Muscle of leg (tissue), 11 donors: Measurements from ENCODE around the gene UBASH3A. TPM values are rescaled to one million over a fixed set of nuclear protein-coding genes. Genes with fewer than 3 reads are reported as not detected.
"Not testable (repeated sequence)": the region's sequence is repeated elsewhere in the genome, so short reads cannot be mapped to it uniquely, and the experiment has no call there.

Source experiments
- DNase-seq: peaks from one replicate; pipeline ENCODE4 v3.0.0; 2013
- H3K27ac ChIP-seq: one replicate; pipeline ENCODE4 v1.5.1; 2013; ENCODE audit warnings: mild to moderate bottlenecking, low read length, control low read depth
- H3K27me3 ChIP-seq: one replicate; pipeline ENCODE4 v1.6.1; 2013; ENCODE audit warnings: low read length; ENCODE audit not compliant: control insufficient read depth, insufficient read depth
- H3K36me3 ChIP-seq: one replicate; pipeline ENCODE4 v1.6.1; 2013; ENCODE audit warnings: low read length; ENCODE audit not compliant: control insufficient read depth, insufficient read depth
- H3K4me1 ChIP-seq: one replicate; pipeline ENCODE4 v1.6.1; 2013; ENCODE audit warnings: low read length; ENCODE audit not compliant: control insufficient read depth, insufficient read depth
- H3K4me3 ChIP-seq: one replicate; pipeline ENCODE4 v1.5.1; 2013; ENCODE audit warnings: low read length, control low read depth
- H3K9me3 ChIP-seq: replicated peaks from 2 replicates; pipeline ENCODE4 v1.6.1; 2013; ENCODE audit warnings: low read depth, low read length; ENCODE audit not compliant: control insufficient read depth
- WGBS: methylation state at CpG from one replicate; pipeline ENCODE4 v1.1.5; 2013; ENCODE audit warnings: missing lambda C conversion rate; ENCODE audit not compliant: insufficient coverage; 5-methylcytosine and 5-hydroxymethylcytosine counted together
- polyA plus RNA-seq, 8 donors: library from polyadenylated mRNA; unstranded; fragments of 120-200 nt; gene quantifications; one replicate each; pipeline versions ENCODE4 v1.2.1 to v1.2.3, GENCODE V29; 2013; ENCODE audit warnings: inconsistent platforms in 1 of 8, low replicate concordance in 1 of 8; ENCODE audit not compliant: insufficient read length in 8 of 8, insufficient read depth in 1 of 8
- total RNA-seq: library from RNA; stranded (reverse); fragments of 120-200 nt; gene quantifications from one replicate; pipeline ENCODE4 v1.2.4, GENCODE V29; 2013

The UBASH3A gene
- total and polyA plus RNA-seq, 9 donors: 0.04 to 0.09 (median 0.08) TPM; not detected in 5

- no peak for DNase-seq
- whole genome bisulfite sequencing: 65% methylated on average over 2 of the region's 3 CpGs
These were observed 62.1 kb downstream of the UBASH3A start for GRCh38 chr21:42465803-42466127.

GRCh38 chr21:42466700-42467099 is 63.0 kb downstream of the UBASH3A start:
- H3K4me1 ChIP-seq: peaks cover 22% of the 10 kb centered on the region
- no peaks in the 10 kb centered on the region for H3K9me3 ChIP-seq
- no peak overlapping the region for H3K27ac ChIP-seq
- no peak overlapping the region for H3K4me3 ChIP-seq
- 71% methylated on average over 3 of the region's 10 CpGs for WGBS
- H3K27me3 ChIP-seq: no peaks in the 10 kb centered on the region
- DNase-seq: no peak
- no peaks in the 10 kb centered on the region for H3K36me3 ChIP-seq

More at GRCh38 chr21:42465803-42466127, 62.1 kb downstream of the UBASH3A start:
- no peaks in the 10 kb centered on the region for H3K27me3 ChIP-seq
- no peak overlapping the region for H3K27ac ChIP-seq
- no peaks in the 10 kb centered on the region for H3K9me3 ChIP-seq
- H3K36me3 ChIP-seq: no peaks in the 10 kb centered on the region
- H3K4me3 ChIP-seq: no peak overlapping the region
- peaks cover 23% of the 10 kb centered on the region for H3K4me1 ChIP-seq

GRCh38 chr21:42467140-42467983 is 63.7 kb downstream of the UBASH3A start:
- Histone ChIP-seq H3K27ac (no peak overlapping the region), H3K4me1 (peaks cover 22% of the 10 kb centered on the region), H3K4me3 (no peak overlapping the region), H3K36me3 (no peaks in the 10 kb centered on the region), H3K9me3 (no peaks in the 10 kb centered on the region), H3K27me3 (no peaks in the 10 kb centered on the region)
- 54% methylated on average over 9 of the region's 12 CpGs for WGBS
- peak; percentile 48 for DNase-seq

- H3K4me3 ChIP-seq: no peak overlapping the region
- H3K27ac ChIP-seq: no peak overlapping the region
- H3K27me3 ChIP-seq: no peaks in the 10 kb centered on the region
- no peaks in the 10 kb centered on the region for H3K9me3 ChIP-seq
- H3K4me1 ChIP-seq: peaks cover 22% of the 10 kb centered on the region
- no peak for DNase-seq
- no peaks in the 10 kb centered on the region for H3K36me3 ChIP-seq
- 84% methylated on average over 3 of the region's 6 CpGs for WGBS
These were observed 64.9 kb downstream of the UBASH3A start for GRCh38 chr21:42468491-42469131.

- no CpG with 5 or more reads among the region's 2 CpGs for WGBS
These were observed 65.6 kb downstream of the UBASH3A start for GRCh38 chr21:42469272-42469671.

GRCh38 chr21:42469726-42470125 is 66.0 kb downstream of the UBASH3A start:
- H3K27ac ChIP-seq, H3K36me3 ChIP-seq, H3K9me3 ChIP-seq, DNase-seq, H3K4me3 ChIP-seq, H3K27me3 ChIP-seq: not testable (repeated sequence)
- no CpG with 5 or more reads among the region's 4 CpGs for WGBS
- peaks cover 19% of the 10 kb centered on the region for H3K4me1 ChIP-seq

More at GRCh38 chr21:42469272-42469671, 65.6 kb downstream of the UBASH3A start:
- Histone ChIP-seq H3K4me1 (peaks cover 19% of the 10 kb centered on the region), H3K27ac (no peak overlapping the region), H3K9me3 (no peaks in the 10 kb centered on the region), H3K36me3 (no peaks in the 10 kb centered on the region), H3K4me3 (no peak overlapping the region), H3K27me3 (no peaks in the 10 kb centered on the region)
- DNase-seq: no peak

GRCh38 chr21:42471206-42471605 is 67.5 kb downstream of the UBASH3A start:
- no peak for DNase-seq
- Histone ChIP-seq H3K27ac (no peak overlapping the region), H3K27me3 (no peaks in the 10 kb centered on the region), H3K9me3 (no peaks in the 10 kb centered on the region), H3K36me3 (no peaks in the 10 kb centered on the region), H3K4me1 (peaks cover 11% of the 10 kb centered on the region), H3K4me3 (no peak overlapping the region)
- WGBS: 89% methylated on average over 9 of the region's 9 CpGs

GRCh38 chr21:42471716-42472330 is 68.1 kb downstream of the UBASH3A start:
- WGBS: 87% methylated on average over 6 of the region's 13 CpGs
- peaks cover 7% of the 10 kb centered on the region for H3K4me1 ChIP-seq
- H3K27ac ChIP-seq: no peak overlapping the region
- no peak overlapping the region for H3K4me3 ChIP-seq
- H3K27me3 ChIP-seq: no peaks in the 10 kb centered on the region
- no peak for DNase-seq
- H3K9me3 ChIP-seq: no peaks in the 10 kb centered on the region
- H3K36me3 ChIP-seq: no peaks in the 10 kb centered on the region

- no peak for DNase-seq
- no peaks in the 10 kb centered on the region for H3K36me3 ChIP-seq
- H3K27ac ChIP-seq: no peak overlapping the region
- H3K9me3 ChIP-seq: no peaks in the 10 kb centered on the region
- no peaks in the 10 kb centered on the region for H3K27me3 ChIP-seq
- 52% methylated on average over 3 of the region's 7 CpGs for WGBS
- peaks cover under 1% of the 10 kb centered on the region for H3K4me1 ChIP-seq
- no peak overlapping the region for H3K4me3 ChIP-seq
These were observed 68.8 kb downstream of the UBASH3A start for GRCh38 chr21:42472521-42472920.

GRCh38 chr21:42473498-42474042 is 69.9 kb downstream of the UBASH3A start:
- Histone ChIP-seq H3K27ac (no peak overlapping the region), H3K36me3 (no peaks in the 10 kb centered on the region), H3K27me3 (no peaks in the 10 kb centered on the region), H3K4me1 (no peaks in the 10 kb centered on the region), H3K4me3 (no peak overlapping the region), H3K9me3 (no peaks in the 10 kb centered on the region)
- 81% methylated on average over 4 of the region's 9 CpGs for WGBS
- no peak for DNase-seq
